GM12872 (cell line): Measurements from ENCODE around the gene PLEKHG7.

Experiments
- TF ChIP-seq, protein P1 (sequence below): IDR thresholded peaks from 3 replicates; pipeline ENCODE4 v1.5.1; 2011; ENCODE audit warnings: low read depth, mild to moderate bottlenecking, low read length, moderate library complexity; ENCODE audit not compliant: insufficient read depth

Gene PLEKHG7

DNA sequence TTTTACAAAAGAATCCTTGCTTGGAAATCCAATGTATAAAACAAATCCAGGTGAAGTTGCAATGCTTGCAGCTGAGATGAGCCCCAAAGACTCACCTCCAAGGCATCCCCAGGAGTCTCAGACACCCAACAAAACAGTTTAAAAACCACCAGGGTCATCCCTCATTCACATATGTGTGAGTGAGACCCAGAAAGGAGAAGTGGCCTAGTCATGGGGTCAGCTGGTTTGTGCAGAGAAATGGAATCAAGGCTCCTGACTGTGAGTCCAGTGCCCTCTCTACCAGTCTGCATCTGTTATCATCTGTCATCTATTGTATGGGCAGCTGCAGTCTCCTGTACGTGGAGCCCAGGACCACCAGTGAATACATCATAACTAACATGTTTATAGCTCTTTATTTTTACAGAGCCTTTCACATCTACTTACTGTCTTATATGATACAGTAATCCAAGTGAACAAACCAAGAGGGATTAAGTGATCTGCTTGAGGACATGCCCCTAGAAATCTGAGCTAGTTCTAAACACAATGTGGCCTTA, 27.1 kb downstream of the PLEKHG7 start:
- TF ChIP-seq, protein P1, sequence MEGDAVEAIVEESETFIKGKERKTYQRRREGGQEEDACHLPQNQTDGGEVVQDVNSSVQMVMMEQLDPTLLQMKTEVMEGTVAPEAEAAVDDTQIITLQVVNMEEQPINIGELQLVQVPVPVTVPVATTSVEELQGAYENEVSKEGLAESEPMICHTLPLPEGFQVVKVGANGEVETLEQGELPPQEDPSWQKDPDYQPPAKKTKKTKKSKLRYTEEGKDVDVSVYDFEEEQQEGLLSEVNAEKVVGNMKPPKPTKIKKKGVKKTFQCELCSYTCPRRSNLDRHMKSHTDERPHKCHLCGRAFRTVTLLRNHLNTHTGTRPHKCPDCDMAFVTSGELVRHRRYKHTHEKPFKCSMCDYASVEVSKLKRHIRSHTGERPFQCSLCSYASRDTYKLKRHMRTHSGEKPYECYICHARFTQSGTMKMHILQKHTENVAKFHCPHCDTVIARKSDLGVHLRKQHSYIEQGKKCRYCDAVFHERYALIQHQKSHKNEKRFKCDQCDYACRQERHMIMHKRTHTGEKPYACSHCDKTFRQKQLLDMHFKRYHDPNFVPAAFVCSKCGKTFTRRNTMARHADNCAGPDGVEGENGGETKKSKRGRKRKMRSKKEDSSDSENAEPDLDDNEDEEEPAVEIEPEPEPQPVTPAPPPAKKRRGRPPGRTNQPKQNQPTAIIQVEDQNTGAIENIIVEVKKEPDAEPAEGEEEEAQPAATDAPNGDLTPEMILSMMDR = no peak

DNA sequence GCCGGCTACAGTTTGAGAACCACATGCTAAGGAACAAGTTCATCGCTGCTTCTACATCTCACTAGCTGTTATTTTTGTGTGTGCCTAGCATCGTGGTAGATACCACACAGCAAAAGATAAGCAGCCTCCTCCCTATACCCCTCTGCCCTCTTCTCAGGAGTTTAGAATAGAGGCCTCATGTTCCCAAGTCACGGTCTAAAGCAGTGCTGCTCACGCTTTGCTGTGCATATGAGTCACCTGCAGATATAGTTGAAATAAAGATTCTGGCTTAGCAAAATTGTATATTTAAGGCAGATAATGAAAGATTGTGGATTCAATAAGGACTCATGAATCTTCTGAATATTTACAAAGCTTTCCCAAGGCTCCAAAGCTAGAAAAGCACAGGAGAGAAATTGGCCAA, 28.0 kb downstream of the PLEKHG7 start:
- TF ChIP-seq, protein P1 = no peak

DNA sequence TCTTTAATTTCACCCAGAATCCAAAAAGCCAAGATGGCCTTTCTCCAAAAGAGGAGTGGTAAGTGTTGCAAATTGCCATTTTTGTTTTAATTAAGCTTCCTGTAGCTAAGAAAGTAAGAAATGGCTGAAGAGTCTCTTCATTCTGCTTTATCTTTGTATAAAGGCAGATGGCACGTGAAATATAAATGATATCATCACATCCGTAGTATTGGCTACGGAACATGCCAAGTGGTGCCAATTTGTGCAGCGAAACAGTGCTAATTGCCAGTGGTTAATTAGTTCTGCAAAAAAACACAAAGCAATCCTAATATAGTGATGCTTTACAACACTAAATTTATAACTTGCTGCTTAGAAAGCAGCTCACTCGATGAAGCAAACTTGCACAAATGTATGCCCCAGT, 29.4 kb downstream of the PLEKHG7 start:
- TF ChIP-seq, protein P1 = no peak

DNA sequence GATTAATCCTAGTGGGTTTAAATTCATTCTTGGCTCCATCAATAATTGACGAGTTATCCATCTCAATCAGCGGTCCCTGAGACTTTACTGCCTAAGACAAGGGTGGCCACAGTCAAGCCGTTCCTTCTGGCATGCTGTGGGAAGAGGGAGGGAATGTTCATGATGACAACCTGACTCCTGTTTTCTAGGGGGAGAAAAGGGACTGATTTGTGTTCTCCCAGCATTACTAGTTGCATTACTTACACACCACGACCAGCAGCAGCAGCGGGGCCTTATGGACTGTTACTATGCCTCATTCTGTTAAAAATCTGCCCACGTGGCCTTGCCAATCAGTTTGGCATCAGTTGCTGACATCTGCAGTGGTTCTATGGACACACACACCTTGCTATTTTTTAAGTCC, 29.9 kb downstream of the PLEKHG7 start:
- TF ChIP-seq, protein P1 = no peak

DNA sequence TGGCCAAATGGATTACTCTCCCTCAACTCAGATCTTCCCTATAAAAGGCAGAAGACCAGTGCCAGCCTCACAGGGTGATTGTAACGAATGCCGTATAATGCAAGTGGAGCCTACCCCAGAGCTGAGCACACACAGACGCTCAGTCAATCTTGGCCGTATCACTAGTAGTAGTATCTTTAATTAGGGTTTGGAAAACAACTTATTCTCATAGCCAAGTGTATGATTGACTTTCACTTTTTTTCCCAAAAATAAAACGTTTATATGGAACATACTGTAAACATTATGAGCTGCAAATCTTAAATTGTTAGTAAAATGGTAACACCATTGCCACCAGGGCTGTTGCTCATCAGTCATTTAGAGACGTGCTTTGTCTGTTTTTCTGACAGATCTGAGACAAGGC, 30.4 kb downstream of the PLEKHG7 start:
- TF ChIP-seq, protein P1 = no peak

DNA sequence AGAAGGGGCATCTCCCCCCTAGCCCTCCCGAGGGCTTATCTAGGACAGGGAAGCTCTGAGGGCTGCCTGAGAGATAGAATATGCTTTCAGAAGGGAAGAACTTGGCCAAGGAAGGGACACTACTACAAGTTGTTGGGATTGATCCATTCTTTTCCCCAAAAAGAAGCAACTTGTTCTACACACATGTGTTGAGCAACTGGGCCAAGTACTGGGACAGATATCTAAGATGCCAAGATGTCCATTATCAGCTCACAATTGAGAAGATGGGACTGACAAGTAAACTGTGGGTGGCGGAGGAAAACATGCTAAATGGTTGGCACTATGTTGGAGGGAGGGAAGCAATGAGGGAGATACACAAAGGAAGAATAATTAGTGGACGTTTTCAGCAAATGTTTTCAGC, 30.9 kb downstream of the PLEKHG7 start:
- TF ChIP-seq, protein P1 = no peak

DNA sequence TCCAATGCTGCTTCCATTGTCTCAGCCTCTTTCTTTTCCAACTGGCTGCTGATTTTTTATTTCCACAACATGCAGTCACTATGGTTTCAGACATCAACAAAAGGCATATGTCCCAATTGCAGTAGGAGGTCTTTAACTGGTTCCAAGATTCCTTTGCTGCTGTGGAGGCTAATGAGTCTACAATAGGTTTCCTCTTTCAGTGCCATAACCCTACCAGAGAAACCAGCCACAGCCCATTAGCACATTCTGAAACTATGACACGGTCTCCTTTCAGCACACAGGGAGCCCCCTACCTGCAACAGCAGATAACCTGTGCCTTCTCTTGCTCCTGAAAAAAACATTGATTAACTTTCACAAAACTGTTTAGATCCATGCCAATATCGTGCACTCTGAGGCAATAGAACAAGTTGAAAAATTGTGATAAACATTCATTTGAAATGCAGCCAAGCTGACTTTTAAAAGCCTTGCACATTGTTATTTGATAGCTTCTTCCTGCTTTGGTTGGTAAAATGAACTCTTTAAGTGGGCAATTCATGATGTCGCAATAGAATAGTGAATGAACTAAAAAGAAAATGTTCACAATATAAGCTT, 32.4 kb downstream of the PLEKHG7 start:
- TF ChIP-seq, protein P1 = 0 out of 3 replicates have a peak, but pooled peaks have one; percentile 6
